Measurements from ENCODE around the gene FYN. TPM values are rescaled to one million over a fixed set of nuclear protein-coding genes. Genes with fewer than 3 reads are reported as not detected.

Gene FYN
- total RNA-seq, 1 experiment from 2014 or later = 18.5 TPM

DNA sequence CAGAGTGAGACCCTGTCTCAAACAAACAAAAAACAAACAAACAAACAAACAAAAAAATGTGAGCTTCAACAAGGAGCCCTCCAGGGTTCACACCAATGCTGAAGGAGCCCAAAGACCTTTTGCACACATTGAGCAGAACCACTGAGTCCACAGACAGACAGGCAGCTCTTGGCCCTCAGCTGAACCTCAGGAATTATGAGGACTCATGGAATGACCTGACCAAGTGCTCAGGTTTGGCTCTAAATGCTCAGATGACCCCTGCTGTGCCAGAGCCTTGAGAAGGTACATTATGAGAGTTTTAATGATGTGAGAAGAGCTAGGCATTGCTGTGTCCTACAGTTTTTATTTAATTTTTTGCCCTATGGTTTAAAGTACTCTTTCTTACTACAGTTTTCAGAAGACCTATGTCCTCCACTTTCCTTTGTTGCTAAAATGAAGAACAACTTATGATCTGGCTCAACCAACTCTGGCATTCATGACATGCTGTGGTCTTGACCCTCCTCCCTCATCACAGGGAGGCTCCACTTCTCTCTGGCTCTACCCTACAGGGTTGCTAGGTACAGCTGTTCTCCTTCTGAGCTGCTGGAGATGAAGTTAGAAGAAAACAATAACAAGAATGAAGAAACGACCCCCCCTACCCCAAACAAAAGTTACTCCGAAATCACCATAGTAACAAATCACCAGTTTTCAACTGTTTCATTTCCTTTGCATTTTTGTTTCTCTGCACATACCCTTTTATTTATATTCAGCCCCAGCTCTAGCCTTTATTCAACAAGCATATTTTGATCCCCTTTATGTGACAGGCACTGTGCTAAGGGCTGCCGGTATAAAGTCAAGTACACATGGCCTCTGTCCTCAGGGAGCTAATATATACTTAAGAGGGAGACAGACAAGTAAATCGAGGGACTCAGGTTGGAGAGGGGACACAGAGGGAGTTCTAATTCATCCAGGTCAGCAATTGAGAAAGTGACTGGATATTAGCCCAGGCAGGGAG lies 138.9 kb downstream of the FYN start:
- no peaks in the 10 kb centered on the region for H4K20me1 ChIP-seq (ENCODE audit: insufficient read depth)
- H3K36me3 ChIP-seq (ENCODE audit: control insufficient read depth in 1 of 2, insufficient read depth in 2 of 2, low read length in 2 of 2) = no peaks in the 10 kb centered on the region
- no TSS peak for BruUV-seq (replicated peaks)
- TF ChIP-seq JUND (IDR thresholded peaks at IDR 0.05) = no peak
- TF ChIP-seq TCF7L2 (IDR thresholded peaks at IDR 0.05; ENCODE audit: borderline replicate concordance, extremely low read depth, insufficient read depth, insufficient read length) = no peak
- TF ChIP-seq ZFX (IDR thresholded peaks at IDR 0.05) = no peak
- TF ChIP-seq FOSL1 (IDR thresholded peaks at IDR 0.05; ENCODE audit: low read depth) = no peak
- no peak for TF ChIP-seq POLR2AphosphoS5 (IDR thresholded peaks at IDR 0.05; ENCODE audit: low read depth, low read length)
- no peak for TF ChIP-seq REST (IDR thresholded peaks at IDR 0.05; ENCODE audit: low read depth)
- no peak for TF ChIP-seq ZBTB33 (IDR thresholded peaks at IDR 0.05; ENCODE audit: extremely low read depth, insufficient replicate concordance, low read length)
- no peak for TF ChIP-seq POLR2A (IDR thresholded peaks at IDR 0.05; ENCODE audit: borderline replicate concordance, extremely low read depth, insufficient read depth, insufficient read length)
- no peak for TF ChIP-seq EGR1 (IDR thresholded peaks at IDR 0.05; ENCODE audit: low read depth)
- no peak for TF ChIP-seq CEBPB (IDR thresholded peaks at IDR 0.05; ENCODE audit: low read depth)
- TF ChIP-seq ELF1 (IDR thresholded peaks at IDR 0.05; ENCODE audit: borderline replicate concordance, low read depth) = no peak
- TF ChIP-seq SP1 (IDR thresholded peaks at IDR 0.05; ENCODE audit: low read depth) = no peak
- TF ChIP-seq SRF (IDR thresholded peaks at IDR 0.05; ENCODE audit: low read depth) = no peak
- TF ChIP-seq RAD21 (IDR thresholded peaks at IDR 0.05; ENCODE audit: low read depth) = no peak
- TF ChIP-seq YY1 (IDR thresholded peaks at IDR 0.05; ENCODE audit: extremely low read depth, insufficient replicate concordance, low read depth, low read length) = no peak
- TF ChIP-seq CBX3 (IDR thresholded peaks at IDR 0.05; ENCODE audit: low read depth) = no peak
- TF ChIP-seq ATF3 (IDR thresholded peaks at IDR 0.05) = no peak
- TF ChIP-seq, protein P1, sequence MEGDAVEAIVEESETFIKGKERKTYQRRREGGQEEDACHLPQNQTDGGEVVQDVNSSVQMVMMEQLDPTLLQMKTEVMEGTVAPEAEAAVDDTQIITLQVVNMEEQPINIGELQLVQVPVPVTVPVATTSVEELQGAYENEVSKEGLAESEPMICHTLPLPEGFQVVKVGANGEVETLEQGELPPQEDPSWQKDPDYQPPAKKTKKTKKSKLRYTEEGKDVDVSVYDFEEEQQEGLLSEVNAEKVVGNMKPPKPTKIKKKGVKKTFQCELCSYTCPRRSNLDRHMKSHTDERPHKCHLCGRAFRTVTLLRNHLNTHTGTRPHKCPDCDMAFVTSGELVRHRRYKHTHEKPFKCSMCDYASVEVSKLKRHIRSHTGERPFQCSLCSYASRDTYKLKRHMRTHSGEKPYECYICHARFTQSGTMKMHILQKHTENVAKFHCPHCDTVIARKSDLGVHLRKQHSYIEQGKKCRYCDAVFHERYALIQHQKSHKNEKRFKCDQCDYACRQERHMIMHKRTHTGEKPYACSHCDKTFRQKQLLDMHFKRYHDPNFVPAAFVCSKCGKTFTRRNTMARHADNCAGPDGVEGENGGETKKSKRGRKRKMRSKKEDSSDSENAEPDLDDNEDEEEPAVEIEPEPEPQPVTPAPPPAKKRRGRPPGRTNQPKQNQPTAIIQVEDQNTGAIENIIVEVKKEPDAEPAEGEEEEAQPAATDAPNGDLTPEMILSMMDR (IDR thresholded peaks at IDR 0.05 in 2 of 3, conservative IDR thresholded peaks at IDR 0.05 in 1 of 3; ENCODE audit: borderline replicate concordance in 1 of 3, insufficient read depth in 1 of 3, low read depth in 2 of 3, low read length in 2 of 3) = no peak
- TF ChIP-seq EZH2phosphoT487 (IDR thresholded peaks at IDR 0.05; ENCODE audit: borderline replicate concordance) = no peak
- ChIA-PET CTCF (no interaction called here), RAD21 (ENCODE audit: low non-redundant PET in 1 of 2, low total read pairs in 2 of 2, uncharacterized antibody in 2 of 2, unreplicated experiment in 2 of 2) (no interaction called here), POLR2A (no interaction called here)
- H3K27me3 ChIP-seq (ENCODE audit: insufficient read depth, low read length) = no peaks in the 10 kb centered on the region
- no peak overlapping the region for H3K4me3 ChIP-seq (replicated peaks in 1 of 2; ENCODE audit: low read depth in 1 of 2, low read length in 2 of 2)
- no peak overlapping the region for H3K27ac ChIP-seq (ENCODE audit: low read depth, low read length)
- DNase-seq (ENCODE audit: low read depth, low spot score) (no peak), ATAC-seq (no peak)
- intact Hi-C loops (cut with micrococcal nuclease) = no loop called here
- H3K4me1 ChIP-seq (ENCODE audit: control insufficient read depth in 1 of 2, insufficient read depth in 2 of 2, low read length in 2 of 2) = no peaks in the 10 kb centered on the region
- no peaks in the 10 kb centered on the region for H3K79me2 ChIP-seq (ENCODE audit: insufficient read depth, low read length)
- H3K9me3 ChIP-seq (ENCODE audit: control insufficient read depth in 1 of 2, insufficient read depth in 1 of 2, low read depth in 1 of 2, low read length in 2 of 2) = no peaks in the 10 kb centered on the region; a peak in 1 of 4 replicates
- no peak overlapping the region for H2AFZ ChIP-seq (ENCODE audit: low read depth, low read length, poor library complexity, severe bottlenecking)
- no peak overlapping the region for H3K9ac ChIP-seq (ENCODE audit: low read length)
- no peaks in the 10 kb centered on the region for H3K9me2 ChIP-seq (ENCODE audit: insufficient read depth)
- no peak overlapping the region for H3K4me2 ChIP-seq (ENCODE audit: low read length)
